ENCODE data around the gene SRPRA.
A peak's percentile ranks its signal among the peaks of the same experiment; 100 is the strongest.

The SRPRA gene

GRCh38 chr11:126257764-126258163, 10.9 kb downstream of the SRPRA start:
- TF ChIP-seq TEAD4 (IDR thresholded peaks at IDR 0.05) (no peak), CEBPB (IDR thresholded peaks at IDR 0.05) (no peak), YY1 (IDR thresholded peaks at IDR 0.05; ENCODE audit: low read depth) (no peak), CREB1 (IDR thresholded peaks at IDR 0.05; ENCODE audit: low read depth) (no peak), EGR1 (IDR thresholded peaks at IDR 0.05) (no peak), NFIC (IDR thresholded peaks at IDR 0.05) (no peak), USF1 (IDR thresholded peaks at IDR 0.05) (no peak), REST (IDR thresholded peaks at IDR 0.05; ENCODE audit: low read depth) (no peak), FOXM1 (IDR thresholded peaks at IDR 0.05; ENCODE audit: borderline replicate concordance, low read depth) (no peak), ZBTB7A (IDR thresholded peaks at IDR 0.05; ENCODE audit: low read depth) (no peak), TCF12 (IDR thresholded peaks at IDR 0.05; ENCODE audit: low read depth) (no peak), TAF1 (IDR thresholded peaks at IDR 0.05; ENCODE audit: low read depth) (no peak), RAD21 (IDR thresholded peaks at IDR 0.05; ENCODE audit: low read depth) (no peak), EP300 (IDR thresholded peaks at IDR 0.05; ENCODE audit: borderline replicate concordance) (no peak)
- TF ChIP-seq, protein P1, sequence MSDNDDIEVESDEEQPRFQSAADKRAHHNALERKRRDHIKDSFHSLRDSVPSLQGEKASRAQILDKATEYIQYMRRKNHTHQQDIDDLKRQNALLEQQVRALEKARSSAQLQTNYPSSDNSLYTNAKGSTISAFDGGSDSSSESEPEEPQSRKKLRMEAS (IDR thresholded peaks at IDR 0.05): no peak

GRCh38 chr11:126257144-126257543, 11.6 kb downstream of the SRPRA start:
- no peak for TF ChIP-seq ZBTB7A (IDR thresholded peaks at IDR 0.05; ENCODE audit: low read depth)
- peak; percentile 55; the same call in 1 of the 2 replicates for TF ChIP-seq CEBPB (IDR thresholded peaks at IDR 0.05)

- TF ChIP-seq, protein P1 (IDR thresholded peaks at IDR 0.05): no peak
- TF ChIP-seq NFIC (IDR thresholded peaks at IDR 0.05) (no peak), TCF12 (IDR thresholded peaks at IDR 0.05; ENCODE audit: low read depth) (no peak), EP300 (IDR thresholded peaks at IDR 0.05; ENCODE audit: borderline replicate concordance) (no peak), CREB1 (IDR thresholded peaks at IDR 0.05; ENCODE audit: low read depth) (no peak), TAF1 (IDR thresholded peaks at IDR 0.05; ENCODE audit: low read depth) (no peak), REST (IDR thresholded peaks at IDR 0.05; ENCODE audit: low read depth) (no peak), ZBTB7A (IDR thresholded peaks at IDR 0.05; ENCODE audit: low read depth) (no peak), EGR1 (IDR thresholded peaks at IDR 0.05) (no peak), FOXM1 (IDR thresholded peaks at IDR 0.05; ENCODE audit: borderline replicate concordance, low read depth) (no peak), USF1 (IDR thresholded peaks at IDR 0.05) (no peak), RAD21 (IDR thresholded peaks at IDR 0.05; ENCODE audit: low read depth) (no peak), CEBPB (IDR thresholded peaks at IDR 0.05) (no peak), YY1 (IDR thresholded peaks at IDR 0.05; ENCODE audit: low read depth) (no peak), TEAD4 (IDR thresholded peaks at IDR 0.05) (no peak)
These were observed 12.5 kb downstream of the SRPRA start for GRCh38 chr11:126256216-126256615.

DNA sequence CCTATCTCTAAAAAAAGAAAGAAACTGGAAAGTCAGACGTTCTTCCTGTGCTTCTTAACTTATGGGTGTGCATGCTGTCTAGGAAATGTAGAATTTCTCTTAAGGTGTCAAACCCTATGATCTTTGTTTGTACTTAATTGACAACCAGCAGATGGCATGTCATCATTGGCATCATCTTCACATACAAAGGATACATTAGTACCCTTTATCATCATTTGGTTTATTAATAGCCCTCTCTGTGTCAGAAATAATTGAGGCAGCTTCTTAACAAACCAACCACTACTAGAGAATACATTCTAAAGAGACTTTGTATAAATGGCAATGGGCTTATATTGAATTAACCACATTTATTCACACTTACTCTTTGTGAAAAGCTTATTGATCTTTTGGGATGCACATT, 13.9 kb downstream of the SRPRA start:
- TF ChIP-seq, protein P1 (IDR thresholded peaks at IDR 0.05): no peak
- no peak for TF ChIP-seq EP300 (IDR thresholded peaks at IDR 0.05; ENCODE audit: borderline replicate concordance)
- TF ChIP-seq REST (IDR thresholded peaks at IDR 0.05; ENCODE audit: low read depth): no peak
- TF ChIP-seq TEAD4 (IDR thresholded peaks at IDR 0.05): no peak
- no peak for TF ChIP-seq EGR1 (IDR thresholded peaks at IDR 0.05)
- no peak for TF ChIP-seq NFIC (IDR thresholded peaks at IDR 0.05)

GRCh38 chr11:126253265-126253664, 15.4 kb downstream of the SRPRA start:
- TF ChIP-seq, protein P1 (IDR thresholded peaks at IDR 0.05): no peak
- no peak for TF ChIP-seq NFIC (IDR thresholded peaks at IDR 0.05)
- no peak for TF ChIP-seq YY1 (IDR thresholded peaks at IDR 0.05; ENCODE audit: low read depth)
- TF ChIP-seq TCF12 (IDR thresholded peaks at IDR 0.05; ENCODE audit: low read depth): no peak
- TF ChIP-seq REST (IDR thresholded peaks at IDR 0.05; ENCODE audit: low read depth): no peak
- no peak for TF ChIP-seq CEBPB (IDR thresholded peaks at IDR 0.05)
- no peak for TF ChIP-seq TEAD4 (IDR thresholded peaks at IDR 0.05)
- TF ChIP-seq ZBTB7A (IDR thresholded peaks at IDR 0.05; ENCODE audit: low read depth): no peak
- TF ChIP-seq RAD21 (IDR thresholded peaks at IDR 0.05; ENCODE audit: low read depth): no peak
- TF ChIP-seq FOXM1 (IDR thresholded peaks at IDR 0.05; ENCODE audit: borderline replicate concordance, low read depth): no peak
- TF ChIP-seq TAF1 (IDR thresholded peaks at IDR 0.05; ENCODE audit: low read depth): no peak
- TF ChIP-seq EGR1 (IDR thresholded peaks at IDR 0.05): no peak
- TF ChIP-seq USF1 (IDR thresholded peaks at IDR 0.05): no peak

Data from Ishikawa (cell line).